Stimulated activated CD8-positive, alpha-beta memory T cell treated with anti-CD3 and anti-CD28 coated beads, Interleukin-7, amount 100 ng/mL, for 24 hours (primary cell): ENCODE data around the gene H19.

ENCODE experiments used
- DNase-seq: peaks from one replicate; pipeline ENCODE4 v3.0.0-alpha.2; 2020; ENCODE audit warnings: low read depth

The H19 gene

DNA sequence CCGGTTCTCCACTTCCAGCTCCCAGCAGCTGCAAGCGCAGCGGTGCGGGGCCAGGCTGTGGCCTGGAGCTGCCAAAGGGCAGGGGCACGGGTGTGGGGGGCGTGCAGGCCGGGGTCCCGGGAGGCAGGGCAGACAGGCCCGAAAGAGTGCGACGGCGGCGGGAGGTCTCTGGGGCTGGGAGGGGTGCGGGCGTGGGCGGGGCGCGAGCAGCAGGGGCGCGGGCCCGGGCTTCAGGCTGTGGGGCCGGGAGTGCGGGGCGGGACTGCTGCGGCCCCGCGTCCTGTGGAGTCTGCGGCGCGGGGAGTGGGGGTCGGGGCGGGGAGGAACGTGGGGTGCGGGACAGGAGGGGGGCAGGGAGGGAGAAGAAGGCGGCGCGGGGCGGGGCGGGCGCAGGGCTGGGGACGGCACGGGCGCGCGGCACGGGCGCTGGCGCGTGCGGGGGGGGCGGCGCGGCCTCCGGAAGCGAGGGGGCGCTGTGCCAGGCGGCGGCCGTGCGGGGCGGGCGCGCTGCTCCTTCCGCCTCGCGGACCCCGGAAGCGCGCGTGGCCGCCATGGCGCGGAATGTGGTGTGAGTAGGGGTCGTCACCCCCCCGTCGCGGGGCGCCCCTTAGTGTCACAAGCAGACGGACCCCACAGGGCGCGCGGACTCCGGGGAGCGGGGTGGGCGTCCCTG, 50.7 kb downstream of the H19 start, which contains the start of gene MRPL23:
MRPL23 (plus strand) TSS at position 521 of the 673 bp plus-strand sequence; CDS start at position 552, 31 bp downstream.
- DNase-seq, result no peak
